H1 (cell line): ENCODE results near the gene TMEM204.

Experiments
- CTBP2 ChIP-seq: IDR thresholded peaks from 2 replicates; pipeline ENCODE4 v1.7.0; 2011; ENCODE audit warnings: borderline replicate concordance, mild to moderate bottlenecking, moderate library complexity, mixed read lengths, low read length; ENCODE audit not compliant: insufficient read depth, insufficient read length
- EP300 ChIP-seq, 2 experiments: IDR thresholded peaks; 1 replicate in 1 of 2; 2 replicates in 1 of 2; pipeline ENCODE4 v1.6.1; 2011 to 2012; ENCODE audit warnings: low read depth in 2 of 2, low read length in 2 of 2, mild to moderate bottlenecking in 2 of 2, borderline replicate concordance in 1 of 2, inconsistent platforms in 1 of 2, moderate library complexity in 1 of 2
- NANOG ChIP-seq: IDR thresholded peaks from 2 replicates; pipeline ENCODE4 v1.6.1; 2011; ENCODE audit warnings: low read length, low read depth, mild to moderate bottlenecking, inconsistent platforms; ENCODE audit not compliant: insufficient read depth, poor library complexity, severe bottlenecking
- POLR2A ChIP-seq, 2 experiments: IDR thresholded peaks; 1 replicate in 1 of 2; 2 replicates in 1 of 2; pipeline ENCODE4 v1.6.1; 2011; ENCODE audit warnings: low read depth in 2 of 2, low read length in 2 of 2, mild to moderate bottlenecking in 2 of 2; ENCODE audit errors: control extremely low read depth in 1 of 2
- POLR2AphosphoS5 ChIP-seq: IDR thresholded peaks from 2 replicates; pipeline ENCODE4 v1.6.1; 2011; ENCODE audit warnings: low read depth, low read length
- RFX5 ChIP-seq: IDR thresholded peaks from 2 replicates; pipeline ENCODE4 v1.6.1; 2011; ENCODE audit warnings: low read depth, low read length, improper control_type of control experiment, borderline replicate concordance
- ZNF274 ChIP-seq: IDR thresholded peaks from 2 replicates; pipeline ENCODE4 v1.7.0; 2012; ENCODE audit warnings: low read length, borderline replicate concordance; ENCODE audit errors: extremely low read depth
- TF ChIP-seq, protein P1 (sequence below), 3 experiments: IDR thresholded peaks; 1 replicate in 2 of 3; 2 replicates in 1 of 3; pipeline versions ENCODE4 v1.5.1 to v1.6.1; 2011; ENCODE audit warnings: low read length in 3 of 3, mild to moderate bottlenecking in 3 of 3, inconsistent platforms in 2 of 3, low read depth in 1 of 3, moderate library complexity in 1 of 3; ENCODE audit not compliant: insufficient read depth in 1 of 3; ENCODE audit errors: control extremely low read depth in 1 of 3

GRCh38 chr16:1489077-1489476 lies 44.4 kb upstream of the TMEM204 start:
- TF ChIP-seq POLR2A (IDR thresholded peaks at IDR 0.05; ENCODE audit: control extremely low read depth in 1 of 2, low read depth in 2 of 2, low read length in 2 of 2) (no peak), CTBP2 (no peak), RFX5 (no peak), EP300 (IDR thresholded peaks at IDR 0.05; ENCODE audit: borderline replicate concordance in 1 of 2, low read depth in 2 of 2, low read length in 2 of 2) (no peak), NANOG (no peak), ZNF274 (no peak), POLR2AphosphoS5 (no peak)
- TF ChIP-seq, protein P1, sequence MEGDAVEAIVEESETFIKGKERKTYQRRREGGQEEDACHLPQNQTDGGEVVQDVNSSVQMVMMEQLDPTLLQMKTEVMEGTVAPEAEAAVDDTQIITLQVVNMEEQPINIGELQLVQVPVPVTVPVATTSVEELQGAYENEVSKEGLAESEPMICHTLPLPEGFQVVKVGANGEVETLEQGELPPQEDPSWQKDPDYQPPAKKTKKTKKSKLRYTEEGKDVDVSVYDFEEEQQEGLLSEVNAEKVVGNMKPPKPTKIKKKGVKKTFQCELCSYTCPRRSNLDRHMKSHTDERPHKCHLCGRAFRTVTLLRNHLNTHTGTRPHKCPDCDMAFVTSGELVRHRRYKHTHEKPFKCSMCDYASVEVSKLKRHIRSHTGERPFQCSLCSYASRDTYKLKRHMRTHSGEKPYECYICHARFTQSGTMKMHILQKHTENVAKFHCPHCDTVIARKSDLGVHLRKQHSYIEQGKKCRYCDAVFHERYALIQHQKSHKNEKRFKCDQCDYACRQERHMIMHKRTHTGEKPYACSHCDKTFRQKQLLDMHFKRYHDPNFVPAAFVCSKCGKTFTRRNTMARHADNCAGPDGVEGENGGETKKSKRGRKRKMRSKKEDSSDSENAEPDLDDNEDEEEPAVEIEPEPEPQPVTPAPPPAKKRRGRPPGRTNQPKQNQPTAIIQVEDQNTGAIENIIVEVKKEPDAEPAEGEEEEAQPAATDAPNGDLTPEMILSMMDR (IDR thresholded peaks at IDR 0.05; ENCODE audit: control extremely low read depth in 1 of 3, insufficient read depth in 1 of 3, low read depth in 1 of 3, low read length in 3 of 3): no peak
